ENCODE measurements around the gene PRRG2.

DNA sequence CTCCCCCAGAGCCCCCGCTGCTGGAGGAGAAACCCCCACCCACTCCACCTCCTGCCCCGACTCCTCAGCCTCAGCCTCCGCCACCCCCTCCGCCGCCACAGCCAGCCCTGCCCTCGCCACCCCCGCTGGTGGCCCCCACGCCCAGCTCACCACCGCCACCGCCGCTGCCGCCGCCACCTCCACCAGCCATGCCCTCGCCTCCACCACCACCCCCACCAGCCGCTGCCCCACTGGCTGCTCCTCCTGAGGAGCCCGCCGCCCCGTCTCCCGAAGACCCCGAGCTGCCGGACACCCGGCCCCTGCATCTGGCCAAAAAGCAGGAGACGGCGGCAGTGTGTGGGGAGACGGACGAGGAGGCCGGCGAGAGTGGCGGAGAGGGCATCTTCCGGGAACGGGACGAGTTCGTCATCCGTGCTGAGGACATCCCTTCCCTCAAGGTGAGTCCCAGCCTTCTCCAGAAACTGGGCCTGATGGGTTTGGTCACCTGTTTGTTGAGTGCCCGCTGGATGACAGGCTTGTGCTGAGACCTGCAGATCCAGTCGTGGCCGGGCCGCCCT, 20.4 kb downstream of the PRRG2 start:
- TF ChIP-seq, protein P1, sequence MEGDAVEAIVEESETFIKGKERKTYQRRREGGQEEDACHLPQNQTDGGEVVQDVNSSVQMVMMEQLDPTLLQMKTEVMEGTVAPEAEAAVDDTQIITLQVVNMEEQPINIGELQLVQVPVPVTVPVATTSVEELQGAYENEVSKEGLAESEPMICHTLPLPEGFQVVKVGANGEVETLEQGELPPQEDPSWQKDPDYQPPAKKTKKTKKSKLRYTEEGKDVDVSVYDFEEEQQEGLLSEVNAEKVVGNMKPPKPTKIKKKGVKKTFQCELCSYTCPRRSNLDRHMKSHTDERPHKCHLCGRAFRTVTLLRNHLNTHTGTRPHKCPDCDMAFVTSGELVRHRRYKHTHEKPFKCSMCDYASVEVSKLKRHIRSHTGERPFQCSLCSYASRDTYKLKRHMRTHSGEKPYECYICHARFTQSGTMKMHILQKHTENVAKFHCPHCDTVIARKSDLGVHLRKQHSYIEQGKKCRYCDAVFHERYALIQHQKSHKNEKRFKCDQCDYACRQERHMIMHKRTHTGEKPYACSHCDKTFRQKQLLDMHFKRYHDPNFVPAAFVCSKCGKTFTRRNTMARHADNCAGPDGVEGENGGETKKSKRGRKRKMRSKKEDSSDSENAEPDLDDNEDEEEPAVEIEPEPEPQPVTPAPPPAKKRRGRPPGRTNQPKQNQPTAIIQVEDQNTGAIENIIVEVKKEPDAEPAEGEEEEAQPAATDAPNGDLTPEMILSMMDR (IDR thresholded peaks at IDR 0.05) = no peak
- no peak for TF ChIP-seq POLR2AphosphoS5 (IDR thresholded peaks at IDR 0.05; ENCODE audit: low read depth, low read length)
- TF ChIP-seq, protein P2, sequence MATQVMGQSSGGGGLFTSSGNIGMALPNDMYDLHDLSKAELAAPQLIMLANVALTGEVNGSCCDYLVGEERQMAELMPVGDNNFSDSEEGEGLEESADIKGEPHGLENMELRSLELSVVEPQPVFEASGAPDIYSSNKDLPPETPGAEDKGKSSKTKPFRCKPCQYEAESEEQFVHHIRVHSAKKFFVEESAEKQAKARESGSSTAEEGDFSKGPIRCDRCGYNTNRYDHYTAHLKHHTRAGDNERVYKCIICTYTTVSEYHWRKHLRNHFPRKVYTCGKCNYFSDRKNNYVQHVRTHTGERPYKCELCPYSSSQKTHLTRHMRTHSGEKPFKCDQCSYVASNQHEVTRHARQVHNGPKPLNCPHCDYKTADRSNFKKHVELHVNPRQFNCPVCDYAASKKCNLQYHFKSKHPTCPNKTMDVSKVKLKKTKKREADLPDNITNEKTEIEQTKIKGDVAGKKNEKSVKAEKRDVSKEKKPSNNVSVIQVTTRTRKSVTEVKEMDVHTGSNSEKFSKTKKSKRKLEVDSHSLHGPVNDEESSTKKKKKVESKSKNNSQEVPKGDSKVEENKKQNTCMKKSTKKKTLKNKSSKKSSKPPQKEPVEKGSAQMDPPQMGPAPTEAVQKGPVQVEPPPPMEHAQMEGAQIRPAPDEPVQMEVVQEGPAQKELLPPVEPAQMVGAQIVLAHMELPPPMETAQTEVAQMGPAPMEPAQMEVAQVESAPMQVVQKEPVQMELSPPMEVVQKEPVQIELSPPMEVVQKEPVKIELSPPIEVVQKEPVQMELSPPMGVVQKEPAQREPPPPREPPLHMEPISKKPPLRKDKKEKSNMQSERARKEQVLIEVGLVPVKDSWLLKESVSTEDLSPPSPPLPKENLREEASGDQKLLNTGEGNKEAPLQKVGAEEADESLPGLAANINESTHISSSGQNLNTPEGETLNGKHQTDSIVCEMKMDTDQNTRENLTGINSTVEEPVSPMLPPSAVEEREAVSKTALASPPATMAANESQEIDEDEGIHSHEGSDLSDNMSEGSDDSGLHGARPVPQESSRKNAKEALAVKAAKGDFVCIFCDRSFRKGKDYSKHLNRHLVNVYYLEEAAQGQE (IDR thresholded peaks at IDR 0.05; ENCODE audit: insufficient read depth in 1 of 2, low read depth in 2 of 2, low read length in 1 of 2) = no peak
